Endometrial microvascular endothelial cells (primary cell): ENCODE measurements around the gene GNAZ. TPM values are rescaled to one million over a fixed set of nuclear protein-coding genes. Genes with fewer than 3 reads are reported as not detected.

Experiments
- in situ Hi-C: cut with HindIII; loops from 2 replicates; pipeline ENCODE4 v1.10.0; 2017; ENCODE audit warnings: low sequenced_read_pairs, low pct_unique_long_range_greater_than_20kb; ENCODE audit errors: inconsistent ontology term
- total RNA-seq: library from RNA; depleted of rRNA; stranded (reverse); fragments of >200 nt; gene quantifications from one replicate; pipeline ENCODE4 v1.2.3, GENCODE V29; 2015; ENCODE audit errors: inconsistent ontology term

GNAZ gene
- total RNA-seq, 1 donor from 2014 or later: not detected

DNA sequence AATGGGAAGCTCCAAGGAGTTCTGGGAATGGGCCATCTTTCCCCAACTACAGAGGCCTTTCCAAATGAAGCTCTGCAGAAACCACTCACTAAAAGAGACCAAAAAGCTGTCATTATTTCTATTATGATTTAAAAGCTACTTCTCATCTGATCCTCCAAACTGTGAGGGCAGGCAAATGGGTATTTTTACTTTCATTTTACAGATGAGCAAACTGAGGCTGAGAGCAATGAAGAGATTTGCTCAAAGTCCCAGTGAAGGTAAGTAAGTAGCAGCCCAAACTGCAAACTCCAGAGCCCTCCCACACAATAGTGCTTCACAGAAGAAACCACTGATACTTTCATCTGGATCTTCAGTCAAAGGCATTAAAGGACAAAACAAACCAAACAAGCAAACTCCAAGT, 70.1 kb downstream of the GNAZ start:
- in situ Hi-C loops: no loop called here

GRCh38 chr22:23142546-23143105, 72.3 kb downstream of the GNAZ start:
- in situ Hi-C loops: no loop called here

DNA sequence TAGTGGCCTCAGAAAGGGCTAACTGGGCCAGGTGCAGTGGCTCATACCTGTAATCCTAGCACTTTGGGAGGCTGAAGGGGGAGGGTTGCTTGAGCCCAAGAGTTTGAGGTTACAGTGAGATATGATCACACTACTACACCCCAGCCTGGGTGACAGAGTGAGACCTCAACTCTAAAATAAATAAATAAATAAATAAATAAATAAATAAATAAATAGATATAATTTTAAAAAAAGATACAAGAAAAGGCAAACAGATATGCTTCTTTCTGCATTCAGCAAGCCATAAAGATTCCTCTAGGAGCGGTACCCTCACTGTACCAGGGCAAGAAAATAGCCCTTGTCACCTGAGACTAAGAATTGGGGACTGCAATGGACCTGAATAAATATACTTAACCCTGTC, 72.8 kb downstream of the GNAZ start:
- in situ Hi-C loops: no loop called here

- in situ Hi-C loops: no loop called here
Measured at GRCh38 chr22:23144432-23144831, 74.1 kb downstream of the GNAZ start.

DNA sequence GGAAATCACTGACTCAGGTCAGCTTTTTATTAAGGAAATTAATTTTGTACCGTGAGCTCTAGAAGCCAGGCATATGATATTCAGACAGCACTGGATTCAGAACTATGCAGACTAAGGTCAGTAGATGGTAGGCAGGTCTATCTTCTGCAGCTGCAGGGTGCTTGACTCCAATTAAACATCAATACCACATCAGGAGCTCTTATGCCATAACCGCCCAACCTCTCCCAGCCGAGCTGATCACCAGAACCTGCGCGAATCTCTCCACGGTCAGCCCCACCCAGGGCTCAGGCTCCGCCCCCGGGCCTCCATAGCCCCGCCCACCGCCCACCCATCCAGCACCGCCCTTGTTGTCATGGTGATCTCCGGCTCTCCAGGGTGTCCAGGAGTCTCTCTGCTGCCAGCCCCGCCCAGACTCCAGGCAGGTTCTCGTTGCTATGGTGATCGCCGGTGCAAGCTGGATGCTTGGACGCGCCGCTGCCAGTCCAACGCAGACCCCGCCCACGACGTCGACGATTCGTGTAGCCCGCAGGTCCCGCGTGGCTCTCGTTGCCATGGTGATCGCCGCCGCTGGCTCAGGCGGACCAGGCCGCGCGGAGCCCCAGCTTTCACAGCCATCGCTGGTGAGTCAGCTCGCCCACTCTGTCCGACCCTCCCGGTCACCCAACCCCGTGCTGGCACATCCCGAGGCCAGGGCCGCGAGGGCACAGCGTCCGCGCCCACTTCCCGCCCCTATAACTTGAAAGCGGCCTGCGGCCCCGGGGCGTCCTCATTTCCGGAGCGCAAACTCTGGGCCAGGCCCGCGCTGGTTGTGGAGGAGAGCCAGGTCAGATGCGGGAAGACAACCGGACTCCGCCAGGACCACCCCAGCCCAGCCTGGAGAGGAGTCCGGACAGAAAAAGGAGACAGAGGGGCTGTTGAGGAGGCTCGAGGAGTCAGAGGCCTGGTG, 74.9 kb downstream of the GNAZ start, which contains the start of gene RAB36:
RAB36 (plus strand) TSS at position 546 of the 946 bp plus-strand sequence. CDS start 1,140 bp downstream, outside the sequence.
- in situ Hi-C loops: no loop called here

DNA sequence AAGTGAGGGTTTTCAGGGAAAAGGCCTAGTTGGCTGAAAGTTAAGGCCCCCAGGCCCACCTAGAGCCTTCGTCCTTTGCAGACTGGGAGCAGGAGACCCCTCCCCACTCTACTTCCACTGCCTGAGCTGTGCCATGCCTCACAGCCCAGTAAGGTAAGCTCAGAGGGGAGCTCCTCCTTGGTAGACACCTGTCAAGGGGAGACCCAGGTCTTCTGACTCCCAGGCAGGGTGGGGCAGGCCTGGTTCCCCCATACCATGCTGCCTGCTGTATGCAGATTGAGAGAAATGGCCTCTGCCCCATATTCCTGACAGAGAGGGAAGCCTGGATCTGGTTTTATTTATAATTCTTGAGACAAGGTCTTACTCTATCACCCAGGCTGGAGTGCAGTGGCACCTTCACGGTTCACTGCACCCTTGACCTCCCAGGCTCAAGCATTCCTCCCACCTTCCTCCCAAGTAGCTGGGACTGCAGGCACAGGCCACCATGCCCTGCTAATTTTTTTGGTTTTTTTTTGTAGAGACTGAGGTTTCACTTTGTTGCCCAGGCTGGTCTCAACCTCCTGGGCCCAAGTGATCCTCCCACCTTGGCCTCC, 75.7 kb downstream of the GNAZ start:
- in situ Hi-C loops: no loop called here

- in situ Hi-C loops: no loop called here
Measured at GRCh38 chr22:23146478-23147205, 76.3 kb downstream of the GNAZ start.

DNA sequence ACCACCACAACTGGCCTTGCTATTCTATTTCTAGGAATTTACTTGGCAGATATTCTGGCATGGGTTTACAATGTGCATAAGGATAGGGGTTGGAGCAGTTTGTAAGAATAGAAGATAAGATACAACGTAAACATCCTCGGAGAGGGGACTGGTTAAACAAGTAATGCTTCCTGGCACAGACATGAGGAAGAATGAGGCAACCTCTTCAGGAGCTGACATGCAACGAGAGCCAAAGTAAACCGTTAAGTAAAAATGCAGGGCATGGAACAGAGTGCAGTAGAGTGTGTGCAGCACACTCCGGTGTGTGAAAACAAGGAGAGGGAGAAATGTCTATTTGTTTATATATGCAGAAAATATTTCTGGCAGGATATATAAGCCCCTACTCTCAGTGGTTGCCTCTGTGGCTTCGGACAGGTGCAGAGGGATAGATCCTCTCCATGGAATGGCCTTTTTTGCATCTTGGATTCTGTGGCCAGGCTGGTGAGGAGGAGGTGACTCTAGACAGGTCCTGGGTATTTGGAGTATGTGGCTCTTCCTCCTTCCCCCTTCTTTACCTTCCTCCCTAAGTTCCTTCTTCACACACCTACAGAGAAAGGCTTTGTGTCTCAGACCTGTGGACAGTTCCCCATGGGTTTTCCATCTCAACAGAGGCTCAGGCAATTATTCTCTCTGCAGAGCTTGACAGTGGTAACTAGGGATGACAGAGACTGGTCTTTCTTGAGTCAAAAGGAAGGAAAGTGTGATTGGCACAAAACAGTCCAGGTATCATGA, 77.5 kb downstream of the GNAZ start:
- in situ Hi-C loops: no loop called here

DNA sequence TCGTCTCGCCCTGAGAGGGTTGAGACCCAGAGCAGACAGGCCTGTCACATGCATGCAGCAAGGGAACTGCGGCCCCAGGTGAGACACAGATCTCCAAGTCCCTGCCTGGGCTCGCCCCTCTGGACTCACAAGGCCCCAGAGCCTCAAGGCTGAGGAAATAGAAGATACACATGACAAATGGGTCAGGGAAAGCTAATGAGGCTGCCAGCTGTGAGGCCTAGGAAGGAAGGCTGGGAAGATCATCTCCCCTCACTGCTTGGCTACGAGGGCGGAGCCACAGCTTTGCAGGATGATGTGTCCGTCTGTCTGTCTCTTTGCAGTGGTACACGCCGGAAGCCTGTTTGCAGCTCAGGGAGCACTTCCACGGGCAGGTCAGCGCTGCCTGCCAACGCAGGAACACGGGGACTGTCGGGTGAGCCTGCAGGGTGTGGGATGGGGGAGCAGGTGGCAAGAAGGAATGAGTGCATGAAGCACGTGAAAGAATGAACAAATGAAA, 79.5 kb downstream of the GNAZ start:
- in situ Hi-C loops: no loop called here

GRCh38 chr22:23150762-23151161, 80.4 kb downstream of the GNAZ start:
- in situ Hi-C loops: no loop called here

GRCh38 chr22:23151827-23152226, 81.5 kb downstream of the GNAZ start:
- in situ Hi-C loops: no loop called here

DNA sequence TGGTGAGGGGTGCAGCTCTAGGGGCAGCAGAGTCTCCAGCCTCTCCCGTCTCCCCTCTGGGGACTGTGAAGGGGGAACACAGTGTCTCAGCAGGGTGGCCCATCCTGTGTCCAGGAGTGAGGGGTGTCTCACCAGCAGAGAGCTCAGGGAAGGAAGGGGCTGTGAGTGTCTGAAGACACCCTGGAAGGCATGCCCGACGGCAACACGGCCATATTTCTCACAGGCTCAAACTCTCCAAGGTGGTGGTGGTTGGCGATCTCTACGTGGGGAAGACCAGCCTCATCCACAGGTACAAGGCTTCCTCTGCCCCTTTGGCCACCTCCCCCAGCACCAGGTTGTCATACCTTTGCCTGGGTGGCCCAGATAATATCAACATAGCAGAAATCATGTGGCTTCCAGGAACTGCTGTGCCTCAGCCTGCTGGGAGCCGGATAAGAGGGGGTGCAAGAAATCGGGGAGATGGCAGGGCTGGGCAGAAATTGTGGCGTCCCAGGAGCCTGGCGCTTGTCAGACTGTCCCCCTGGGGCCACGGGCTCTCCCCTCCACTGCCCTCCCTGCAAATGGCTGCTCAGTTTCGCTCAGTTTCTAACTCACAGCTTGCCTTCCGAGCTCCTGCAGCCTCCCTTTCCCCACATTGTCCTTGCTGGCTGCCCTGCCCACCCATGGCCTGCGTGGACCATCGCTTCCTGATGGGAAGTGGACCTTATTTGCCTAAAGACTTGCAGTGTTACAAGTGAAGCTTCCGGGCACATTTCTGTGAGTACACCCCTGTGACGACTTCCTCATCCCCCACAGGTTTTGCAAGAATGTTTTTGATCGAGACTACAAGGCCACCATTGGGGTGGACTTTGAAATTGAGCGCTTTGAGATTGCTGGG, 82.2 kb downstream of the GNAZ start:
- in situ Hi-C loops: no loop called here

- in situ Hi-C loops: no loop called here
Measured at GRCh38 chr22:23153994-23154393, 83.7 kb downstream of the GNAZ start.

GRCh38 chr22:23154461-23154860, 84.1 kb downstream of the GNAZ start:
- in situ Hi-C loops: no loop called here

DNA sequence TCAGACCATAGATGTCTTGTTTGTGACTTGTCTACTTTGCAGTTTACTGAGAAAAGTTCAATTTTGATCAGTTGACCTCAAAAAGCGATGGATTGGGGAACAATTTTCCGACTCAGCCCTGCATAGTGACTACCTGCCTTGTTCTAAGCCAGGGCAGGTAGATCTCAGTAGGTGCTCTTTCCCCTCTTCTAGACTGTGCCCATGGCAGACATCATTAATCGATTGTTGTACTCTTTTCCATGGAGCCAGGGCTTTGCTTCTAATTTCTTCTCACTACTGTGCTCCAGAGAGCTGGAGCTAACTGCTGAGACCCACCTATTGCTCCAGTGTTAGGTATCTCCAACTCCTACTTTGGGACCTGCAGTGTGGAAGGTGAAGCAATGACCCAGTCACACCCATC, 84.8 kb downstream of the GNAZ start:
- in situ Hi-C loops: no loop called here

- in situ Hi-C loops: no loop called here
Measured at GRCh38 chr22:23155831-23156230, 85.5 kb downstream of the GNAZ start.

DNA sequence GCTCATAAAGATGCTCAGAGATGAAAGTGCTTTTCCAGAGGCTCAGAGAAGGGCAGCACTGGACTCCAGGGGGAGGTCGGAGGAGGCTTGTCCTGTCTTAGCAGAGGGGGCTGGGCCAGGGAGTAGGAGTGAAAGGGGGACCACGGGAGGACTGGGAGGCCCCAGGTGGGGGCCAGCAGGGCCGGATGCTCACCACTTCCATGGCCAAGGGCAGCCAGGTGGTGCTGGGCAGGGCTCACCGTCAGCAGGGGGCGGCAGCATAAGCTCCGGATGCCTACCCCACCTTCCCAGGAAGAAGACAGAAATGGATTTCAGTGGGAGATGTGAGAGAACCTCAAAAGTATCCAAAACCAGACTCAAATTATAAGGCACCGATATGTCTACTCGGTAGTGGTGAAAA, 86.0 kb downstream of the GNAZ start:
- in situ Hi-C loops: no loop called here
